ENCODE measurements around the gene FOXN1.

The FOXN1 gene

DNA sequence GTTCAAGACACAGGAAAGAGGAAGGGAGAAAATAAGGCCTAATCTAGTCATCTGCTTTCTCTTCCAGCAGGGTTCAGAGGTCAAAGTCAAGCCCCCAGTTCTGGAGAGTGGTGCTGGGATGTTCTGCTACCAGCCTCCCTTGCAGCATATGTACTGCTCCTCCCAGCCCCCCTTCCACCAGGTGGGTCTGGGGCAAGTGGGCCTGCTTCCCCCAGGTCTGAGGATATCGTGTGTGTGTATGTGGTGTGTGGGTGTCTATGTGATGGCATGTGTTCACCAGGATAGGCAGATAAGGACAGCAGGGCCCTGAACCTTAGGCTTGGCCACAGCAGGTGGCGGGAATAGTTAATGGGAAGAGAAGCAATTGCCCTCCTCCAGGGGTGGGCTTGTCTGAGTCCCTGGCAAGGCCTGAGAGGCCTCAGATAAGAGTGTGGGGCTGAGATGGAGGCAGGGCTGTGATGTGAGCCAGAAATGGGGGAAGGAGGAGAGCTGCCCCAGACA lies 21.1 kb downstream of the FOXN1 start:
- Histone ChIP-seq H3K4me3 (no peak overlapping the region), H3K27ac (no peak overlapping the region)
- TF ChIP-seq, protein P1, sequence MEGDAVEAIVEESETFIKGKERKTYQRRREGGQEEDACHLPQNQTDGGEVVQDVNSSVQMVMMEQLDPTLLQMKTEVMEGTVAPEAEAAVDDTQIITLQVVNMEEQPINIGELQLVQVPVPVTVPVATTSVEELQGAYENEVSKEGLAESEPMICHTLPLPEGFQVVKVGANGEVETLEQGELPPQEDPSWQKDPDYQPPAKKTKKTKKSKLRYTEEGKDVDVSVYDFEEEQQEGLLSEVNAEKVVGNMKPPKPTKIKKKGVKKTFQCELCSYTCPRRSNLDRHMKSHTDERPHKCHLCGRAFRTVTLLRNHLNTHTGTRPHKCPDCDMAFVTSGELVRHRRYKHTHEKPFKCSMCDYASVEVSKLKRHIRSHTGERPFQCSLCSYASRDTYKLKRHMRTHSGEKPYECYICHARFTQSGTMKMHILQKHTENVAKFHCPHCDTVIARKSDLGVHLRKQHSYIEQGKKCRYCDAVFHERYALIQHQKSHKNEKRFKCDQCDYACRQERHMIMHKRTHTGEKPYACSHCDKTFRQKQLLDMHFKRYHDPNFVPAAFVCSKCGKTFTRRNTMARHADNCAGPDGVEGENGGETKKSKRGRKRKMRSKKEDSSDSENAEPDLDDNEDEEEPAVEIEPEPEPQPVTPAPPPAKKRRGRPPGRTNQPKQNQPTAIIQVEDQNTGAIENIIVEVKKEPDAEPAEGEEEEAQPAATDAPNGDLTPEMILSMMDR (IDR thresholded peaks at IDR 0.05): no peak
- no peak for DNase-seq (ENCODE audit: low spot score)

DNA sequence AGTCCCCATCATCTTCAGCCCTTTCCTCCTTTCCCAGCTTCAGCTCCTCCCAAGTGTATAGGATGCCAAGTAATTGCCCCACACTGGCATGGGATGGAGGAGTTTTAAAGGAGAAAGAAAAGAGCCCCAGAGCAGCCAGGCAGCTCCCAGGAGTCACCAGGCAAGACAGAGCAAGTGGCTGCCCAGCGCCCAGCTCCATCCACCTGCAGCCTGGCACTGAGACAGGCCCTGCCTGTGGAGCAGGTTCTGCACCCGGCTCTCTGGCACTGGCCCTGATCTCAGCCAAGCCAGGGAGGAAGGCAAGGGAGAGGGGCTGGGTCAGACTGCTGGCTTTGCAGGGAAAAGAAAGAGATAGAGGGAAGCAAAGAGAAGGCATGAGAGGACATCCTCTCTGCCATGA lies 21.7 kb downstream of the FOXN1 start:
- Histone ChIP-seq H3K4me3 (no peak overlapping the region), H3K27ac (no peak overlapping the region)
- TF ChIP-seq, protein P1 (IDR thresholded peaks at IDR 0.05): no peak
- no peak for DNase-seq (ENCODE audit: low spot score)

DNA sequence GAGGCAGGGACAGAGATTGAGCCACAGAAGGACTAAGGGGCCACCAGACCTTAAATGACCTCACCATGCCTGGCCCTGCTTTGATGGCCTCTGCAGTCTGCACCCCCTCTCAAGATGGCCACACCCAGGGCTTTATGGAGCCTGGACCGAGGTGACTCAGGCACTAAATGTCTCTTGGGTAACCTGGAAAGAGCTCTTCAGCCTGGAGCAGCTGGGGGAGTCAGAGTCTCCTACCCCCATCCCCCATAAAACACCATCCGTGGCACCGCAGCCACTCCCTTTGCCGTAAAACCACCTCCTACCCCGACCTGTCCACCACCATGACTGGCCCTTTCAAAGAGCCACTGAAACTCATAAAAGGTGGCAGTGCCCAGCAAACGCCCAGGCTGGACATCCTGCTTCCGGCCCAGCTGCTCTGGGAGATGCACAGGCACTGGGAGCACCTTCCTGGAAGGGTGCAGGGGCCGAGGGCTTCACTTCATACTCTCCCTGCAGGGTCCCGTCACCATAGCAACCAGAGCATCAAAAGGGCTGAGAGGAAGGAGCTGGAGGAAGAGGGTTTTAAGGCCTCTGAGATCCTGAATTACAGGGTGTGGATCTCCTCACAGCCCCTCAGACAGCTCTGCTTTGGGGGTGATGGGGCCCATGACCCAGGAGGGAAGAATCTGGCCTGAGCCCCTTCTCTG lies 22.3 kb downstream of the FOXN1 start:
- H3K27ac ChIP-seq: no peak overlapping the region
- DNase-seq (ENCODE audit: low spot score): no peak
- no peak overlapping the region for H3K4me3 ChIP-seq
- TF ChIP-seq, protein P1 (IDR thresholded peaks at IDR 0.05): no peak

DNA sequence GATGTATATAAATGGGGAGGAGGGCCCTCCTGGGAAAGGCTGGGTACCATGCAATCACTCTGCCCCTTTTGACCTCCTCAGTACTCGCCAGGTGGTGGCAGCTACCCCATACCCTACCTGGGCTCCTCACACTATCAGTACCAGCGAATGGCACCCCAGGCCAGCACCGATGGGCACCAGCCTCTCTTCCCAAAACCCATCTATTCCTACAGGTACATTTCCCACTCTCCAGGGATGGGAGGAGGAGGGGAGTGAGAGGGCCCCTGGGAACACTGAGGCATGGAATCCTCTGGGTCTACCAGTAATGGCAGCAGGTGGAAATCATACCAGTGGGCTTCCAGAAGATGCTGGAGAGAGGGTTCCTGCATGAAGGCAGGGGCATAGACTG lies 22.9 kb downstream of the FOXN1 start:
- no peak for DNase-seq (ENCODE audit: low spot score)
- H3K27ac ChIP-seq: no peak overlapping the region
- H3K4me3 ChIP-seq: no peak overlapping the region
- TF ChIP-seq, protein P1 (IDR thresholded peaks at IDR 0.05): no peak

DNA sequence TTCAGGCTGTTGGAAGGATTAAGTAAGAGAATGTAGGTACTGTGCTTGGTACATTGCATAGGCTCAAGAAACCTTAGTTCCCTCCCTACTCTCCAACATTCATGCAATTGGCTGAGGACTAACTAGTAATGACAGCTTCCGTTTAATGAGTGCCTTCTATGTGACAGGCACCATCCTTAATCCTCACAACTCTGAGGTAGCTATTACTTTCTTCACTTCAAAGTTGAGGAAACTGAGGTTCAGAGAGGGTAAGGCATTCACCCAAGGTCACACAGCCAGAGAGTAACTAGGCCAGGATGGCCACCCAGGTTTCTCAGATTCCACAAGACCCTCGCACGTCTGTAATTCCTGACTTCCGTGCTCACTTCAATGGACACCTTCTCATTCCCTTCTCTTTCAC lies 24.1 kb downstream of the FOXN1 start:
- DNase-seq (ENCODE audit: low spot score): no peak
- Histone ChIP-seq H3K27ac (no peak overlapping the region), H3K4me3 (no peak overlapping the region)
- TF ChIP-seq, protein P1 (IDR thresholded peaks at IDR 0.05): no peak

DNA sequence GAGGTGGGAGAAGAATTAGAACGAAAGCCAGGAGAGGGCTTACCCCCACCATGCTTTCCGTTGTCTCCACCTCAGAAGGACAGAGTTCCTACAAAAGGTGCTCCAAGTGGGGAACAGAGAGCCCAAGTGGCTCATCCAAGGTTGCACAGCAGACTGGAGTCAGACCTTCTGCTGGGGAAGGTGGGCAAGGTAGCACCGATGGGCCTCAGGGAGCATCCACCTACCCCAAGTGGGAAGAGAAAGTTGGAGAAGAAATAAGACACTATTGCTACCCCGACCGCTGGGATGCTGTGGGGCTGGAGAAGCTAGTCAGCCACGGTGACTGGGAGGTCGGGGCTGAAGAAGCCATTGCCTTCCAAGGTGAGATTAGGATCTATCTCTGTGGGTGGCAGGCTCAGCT lies 24.8 kb downstream of the FOXN1 start:
- TF ChIP-seq, protein P1 (IDR thresholded peaks at IDR 0.05): no peak
- H3K4me3 ChIP-seq: no peak overlapping the region
- no peak for DNase-seq (ENCODE audit: low spot score)
- no peak overlapping the region for H3K27ac ChIP-seq
